ENCODE results near the gene FRMD1. TPM values are rescaled to one million over a fixed set of nuclear protein-coding genes. Genes with fewer than 3 reads are reported as not detected.

FRMD1 gene
- total RNA-seq, 4 donors from 2014 or later: 0.04 to 0.12 TPM; not detected in 2

DNA sequence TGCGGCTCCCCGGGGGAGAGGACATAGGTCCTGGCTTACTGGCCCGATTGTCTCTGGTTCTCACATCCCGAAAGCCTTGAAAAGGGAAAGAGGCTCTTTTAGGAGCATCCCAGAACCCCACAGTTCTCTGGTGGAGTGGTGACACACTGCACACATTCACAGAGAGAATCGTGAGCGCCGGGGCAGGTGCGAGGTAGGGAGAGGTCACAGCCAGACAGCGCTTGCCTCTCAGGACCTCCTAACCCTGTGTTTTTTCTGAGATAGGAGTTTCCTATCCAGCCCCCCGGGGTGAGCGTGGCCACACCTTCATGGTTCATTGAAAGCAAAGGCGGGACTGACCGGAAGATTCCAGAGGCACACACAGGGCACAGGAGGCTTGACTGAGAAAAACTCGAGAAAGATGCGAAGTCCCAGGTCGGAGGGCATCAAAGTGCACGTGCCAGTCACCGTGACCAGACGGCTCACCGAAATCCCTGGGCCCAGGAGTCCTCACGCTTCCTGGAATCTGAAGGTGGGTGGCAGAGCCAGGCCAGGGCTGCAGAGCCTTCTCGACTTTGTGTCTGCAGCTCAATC is 46.5 kb upstream of the FRMD1 start:
- in situ Hi-C loops (cut with MboI; ENCODE audit: low sequenced_read_pairs in 4 of 4): loop anchor here in 1 of 4 donors (25.0 kb wide), 1 partner anchor 213 kb away; no protein-coding TSS in a partner anchor
- H3K27ac ChIP-seq: no peak overlapping the region
- no peaks in the 10 kb centered on the region for H3K27me3 ChIP-seq
- H3K9me3 ChIP-seq: no peaks in the 10 kb centered on the region
- ATAC-seq: no peak
- DNase-seq: no peak
- intact Hi-C loops (cut with DNase I; ENCODE audit: low total_unique reads): no loop called here
- H3K36me3 ChIP-seq: no peaks in the 10 kb centered on the region
- TF ChIP-seq, protein P1, sequence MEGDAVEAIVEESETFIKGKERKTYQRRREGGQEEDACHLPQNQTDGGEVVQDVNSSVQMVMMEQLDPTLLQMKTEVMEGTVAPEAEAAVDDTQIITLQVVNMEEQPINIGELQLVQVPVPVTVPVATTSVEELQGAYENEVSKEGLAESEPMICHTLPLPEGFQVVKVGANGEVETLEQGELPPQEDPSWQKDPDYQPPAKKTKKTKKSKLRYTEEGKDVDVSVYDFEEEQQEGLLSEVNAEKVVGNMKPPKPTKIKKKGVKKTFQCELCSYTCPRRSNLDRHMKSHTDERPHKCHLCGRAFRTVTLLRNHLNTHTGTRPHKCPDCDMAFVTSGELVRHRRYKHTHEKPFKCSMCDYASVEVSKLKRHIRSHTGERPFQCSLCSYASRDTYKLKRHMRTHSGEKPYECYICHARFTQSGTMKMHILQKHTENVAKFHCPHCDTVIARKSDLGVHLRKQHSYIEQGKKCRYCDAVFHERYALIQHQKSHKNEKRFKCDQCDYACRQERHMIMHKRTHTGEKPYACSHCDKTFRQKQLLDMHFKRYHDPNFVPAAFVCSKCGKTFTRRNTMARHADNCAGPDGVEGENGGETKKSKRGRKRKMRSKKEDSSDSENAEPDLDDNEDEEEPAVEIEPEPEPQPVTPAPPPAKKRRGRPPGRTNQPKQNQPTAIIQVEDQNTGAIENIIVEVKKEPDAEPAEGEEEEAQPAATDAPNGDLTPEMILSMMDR (IDR thresholded peaks at IDR 0.05 in 4 of 5, conservative IDR thresholded peaks at IDR 0.05 in 1 of 5): no peak
- TF ChIP-seq POLR2A (IDR thresholded peaks at IDR 0.05): no peak
- H3K4me1 ChIP-seq: no peaks in the 10 kb centered on the region
- H3K4me3 ChIP-seq: no peak overlapping the region

DNA sequence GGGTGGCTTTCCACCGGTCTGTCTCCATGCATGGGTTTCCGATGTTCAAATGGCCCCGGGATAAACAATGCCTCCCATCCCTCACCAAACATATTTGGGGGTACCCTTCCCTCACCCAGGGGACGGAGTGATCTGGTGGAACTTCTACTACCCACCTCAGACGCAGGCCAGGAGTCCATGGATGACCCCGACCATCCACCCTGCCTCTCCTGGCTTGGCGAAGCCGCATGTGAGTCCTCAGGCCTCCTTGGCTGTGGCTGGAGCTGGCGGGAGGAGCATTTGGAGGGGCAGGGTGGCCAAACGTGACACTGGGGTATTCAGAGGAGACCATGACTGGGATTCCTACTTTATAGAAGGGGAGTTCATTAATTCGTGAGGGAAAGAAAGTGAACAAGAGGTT is 45.9 kb upstream of the FRMD1 start:
- in situ Hi-C loops (cut with MboI; ENCODE audit: low sequenced_read_pairs in 4 of 4) (loop anchor here in 2 of 4 donors (25.0 kb wide), 1 partner anchor 213 kb away; no protein-coding TSS in a partner anchor), intact Hi-C loops (cut with DNase I; ENCODE audit: low total_unique reads) (no loop called here)

DNA sequence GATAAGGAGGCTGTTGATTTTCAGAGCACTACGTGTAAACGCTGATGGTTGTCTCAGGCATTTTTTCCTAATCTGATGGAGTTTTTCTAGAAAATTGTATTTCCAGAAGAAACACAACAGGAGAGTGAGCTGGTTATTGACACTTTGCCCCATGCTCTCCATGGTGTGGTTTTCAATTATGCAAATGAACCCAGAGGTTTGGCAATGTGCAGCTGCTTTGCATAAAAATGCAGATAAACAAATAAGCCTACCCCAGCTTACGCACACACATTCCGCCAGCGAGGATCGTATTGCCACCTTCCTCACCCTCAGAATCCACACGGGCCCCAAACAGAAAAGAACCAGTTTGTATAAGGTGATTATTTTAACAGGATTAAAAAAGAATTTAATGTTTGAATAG is 45.1 kb upstream of the FRMD1 start:
- Histone ChIP-seq H3K27me3 (no peaks in the 10 kb centered on the region), H3K9me3 (no peaks in the 10 kb centered on the region), H3K36me3 (no peaks in the 10 kb centered on the region), H3K4me1 (no peaks in the 10 kb centered on the region), H3K27ac (no peak overlapping the region), H3K4me3 (no peak overlapping the region)
- DNase-seq: no peak
- in situ Hi-C loops (cut with MboI; ENCODE audit: low sequenced_read_pairs in 4 of 4) (loop anchor here in 1 of 4 donors (25.0 kb wide), 1 partner anchor 212 kb away; no protein-coding TSS in a partner anchor), intact Hi-C loops (cut with DNase I; ENCODE audit: low total_unique reads) (no loop called here)
- TF ChIP-seq, protein P1 (IDR thresholded peaks at IDR 0.05 in 4 of 5, conservative IDR thresholded peaks at IDR 0.05 in 1 of 5): no peak
- TF ChIP-seq POLR2A (IDR thresholded peaks at IDR 0.05): no peak
- no peak for ATAC-seq

More for the DNA sequence above, 45.9 kb upstream of the FRMD1 start:
- Histone ChIP-seq H3K4me1 (no peaks in the 10 kb centered on the region), H3K27ac (no peak overlapping the region), H3K27me3 (no peaks in the 10 kb centered on the region), H3K36me3 (no peaks in the 10 kb centered on the region), H3K4me3 (no peak overlapping the region), H3K9me3 (no peaks in the 10 kb centered on the region)
- ATAC-seq: no peak
- DNase-seq: no peak
- TF ChIP-seq, protein P1 (IDR thresholded peaks at IDR 0.05 in 4 of 5, conservative IDR thresholded peaks at IDR 0.05 in 1 of 5): no peak
- no peak for TF ChIP-seq POLR2A (IDR thresholded peaks at IDR 0.05)

DNA sequence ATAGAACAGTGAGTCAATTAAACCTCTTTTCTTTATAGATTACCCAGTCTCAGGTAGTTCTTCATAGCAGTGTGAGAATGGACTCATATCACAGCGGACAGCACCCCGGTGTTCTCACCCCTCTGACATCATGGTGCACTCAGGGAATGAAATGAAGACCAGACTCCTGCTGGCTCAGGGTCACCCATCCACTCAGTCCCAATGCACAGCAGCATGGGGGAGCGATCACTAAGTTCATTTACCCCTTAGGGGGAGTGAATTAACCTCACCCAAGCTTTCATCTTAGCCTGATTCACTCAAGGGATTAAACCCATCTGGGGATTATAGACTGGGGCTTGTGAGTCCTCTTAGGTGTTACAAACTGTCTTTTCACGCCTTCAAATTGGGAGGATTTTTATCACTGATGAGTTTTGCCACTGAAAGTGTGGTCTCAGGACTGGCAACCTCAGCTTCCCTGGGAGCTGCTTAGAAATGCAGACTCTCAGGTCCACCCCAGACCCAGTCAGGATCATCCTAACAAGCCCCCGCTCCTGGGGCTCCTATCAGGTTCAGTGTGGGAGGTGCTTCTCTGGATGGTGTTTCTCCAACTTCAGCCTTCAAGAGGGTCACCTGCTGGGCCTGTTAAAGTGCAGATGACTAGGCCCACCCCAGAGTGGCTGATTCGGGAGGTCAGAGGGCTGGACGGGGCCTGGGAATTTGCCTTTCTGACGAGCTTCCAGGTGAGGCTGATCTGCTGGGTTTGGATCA is 44.3 kb upstream of the FRMD1 start:
- intact Hi-C loops (cut with DNase I; ENCODE audit: low total_unique reads): no loop called here
- in situ Hi-C loops (cut with MboI; ENCODE audit: low sequenced_read_pairs in 4 of 4): loop anchor here in 1 of 4 donors (25.0 kb wide), 1 partner anchor 211 kb away; no protein-coding TSS in a partner anchor

More for the DNA sequence above, 44.3 kb upstream of the FRMD1 start:
- H3K4me3 ChIP-seq: no peak overlapping the region
- no peaks in the 10 kb centered on the region for H3K9me3 ChIP-seq
- H3K27me3 ChIP-seq: no peaks in the 10 kb centered on the region
- ATAC-seq (no peak), DNase-seq (no peak)
- TF ChIP-seq, protein P1 (IDR thresholded peaks at IDR 0.05 in 4 of 5, conservative IDR thresholded peaks at IDR 0.05 in 1 of 5): no peak
- TF ChIP-seq POLR2A (IDR thresholded peaks at IDR 0.05): no peak
- no peaks in the 10 kb centered on the region for H3K4me1 ChIP-seq
- H3K36me3 ChIP-seq: no peaks in the 10 kb centered on the region
- H3K27ac ChIP-seq: no peak overlapping the region

Data from gastrocnemius medialis (tissue), 4 donors.